ENCODE measurements around the gene IDS. TPM values are rescaled to one million over a fixed set of nuclear protein-coding genes. Genes with fewer than 3 reads are reported as not detected.
"Not testable (repeated sequence)": the region's sequence is repeated elsewhere in the genome, so short reads cannot be mapped to it uniquely, and the experiment has no call there.

IDS gene
- total RNA-seq, 3 donors from 2014 or later, result 37.1 to 46.1 (median 38.7) TPM

DNA sequence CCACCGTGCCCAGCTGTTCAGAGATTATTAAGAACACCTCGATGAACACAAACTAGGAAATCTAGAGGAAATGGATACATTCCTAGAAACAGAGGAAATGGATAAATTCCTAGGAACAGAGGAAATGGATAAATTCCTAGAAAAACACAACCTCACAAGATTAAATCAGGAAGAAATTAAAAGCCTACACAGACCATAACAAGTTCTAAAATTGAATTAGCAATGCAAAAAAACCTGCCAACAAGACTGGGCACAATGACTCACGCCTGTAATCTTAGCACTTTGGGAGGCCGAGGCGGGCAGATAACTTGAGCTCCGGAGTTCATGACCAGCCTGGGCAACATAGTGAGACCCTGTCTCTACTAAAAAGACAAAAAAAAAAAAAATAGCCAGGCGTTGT is 13.1 kb upstream of the IDS start:
- no peaks in the 10 kb centered on the region for H3K27me3 Mint-ChIP-seq (ENCODE audit: low read depth)
- peaks cover 45% of the 10 kb centered on the region for H3K4me1 Mint-ChIP-seq (ENCODE audit: low read depth)
- DNase-seq, result no peak
- no peak for ATAC-seq
- H3K4me3 Mint-ChIP-seq, result no peak overlapping the region
- no peaks in the 10 kb centered on the region for H3K36me3 Mint-ChIP-seq (ENCODE audit: insufficient read depth)
- no peaks in the 10 kb centered on the region for H3K9me3 Mint-ChIP-seq

DNA sequence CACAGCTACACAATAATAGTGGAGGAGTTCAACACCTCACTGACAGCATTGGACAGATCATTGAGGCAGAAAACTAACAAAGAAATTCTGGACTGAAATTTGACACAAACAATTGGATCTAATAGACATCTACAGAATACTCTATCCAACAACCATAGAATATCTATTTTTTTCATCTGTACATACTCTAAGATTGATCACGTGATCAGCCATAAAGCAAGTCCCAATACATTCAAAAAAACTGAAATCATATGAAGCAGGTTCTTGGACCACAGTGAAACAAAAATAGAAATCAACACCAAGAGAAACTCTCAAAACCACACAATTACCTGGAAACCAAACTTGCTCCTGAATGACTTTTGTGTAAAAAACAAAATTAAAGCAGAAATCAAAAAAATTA is 12.2 kb upstream of the IDS start:
- Mint-ChIP-seq H3K36me3 (ENCODE audit: insufficient read depth) (no peaks in the 10 kb centered on the region), H3K9me3 (no peaks in the 10 kb centered on the region), H3K4me1 (ENCODE audit: low read depth) (peaks cover 42% of the 10 kb centered on the region), H3K27me3 (ENCODE audit: low read depth) (no peaks in the 10 kb centered on the region), H3K4me3 (no peak overlapping the region)
- ATAC-seq (no peak), DNase-seq (no peak)

DNA sequence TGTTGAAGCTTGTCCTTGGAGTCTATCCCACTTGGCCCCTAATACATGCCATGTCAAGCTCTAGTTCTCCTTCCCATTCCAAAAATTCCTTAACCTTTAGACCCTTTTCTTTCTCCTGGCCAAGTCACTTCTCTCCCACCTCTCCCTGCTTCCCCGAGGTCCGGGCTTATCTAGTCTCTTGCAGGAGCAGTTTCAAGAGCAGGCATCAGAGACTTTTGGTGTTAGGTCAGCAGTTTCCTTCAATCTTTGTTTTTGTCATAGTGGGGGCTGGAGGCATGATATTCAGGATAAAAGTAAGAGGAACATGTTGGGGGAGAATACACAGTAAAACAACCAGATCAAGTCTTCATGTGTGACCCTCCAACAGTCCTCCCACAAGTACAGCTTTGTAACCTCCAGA is 11.5 kb upstream of the IDS start:
- H3K9me3 Mint-ChIP-seq, result no peaks in the 10 kb centered on the region
- no peak for DNase-seq
- no peak overlapping the region for H3K4me3 Mint-ChIP-seq
- no peaks in the 10 kb centered on the region for H3K27me3 Mint-ChIP-seq (ENCODE audit: low read depth)
- H3K36me3 Mint-ChIP-seq (ENCODE audit: insufficient read depth), result no peaks in the 10 kb centered on the region
- peaks cover 41% of the 10 kb centered on the region for H3K4me1 Mint-ChIP-seq (ENCODE audit: low read depth)
- ATAC-seq, result no peak

- Mint-ChIP-seq H3K4me3 (no peak overlapping the region), H3K27me3 (ENCODE audit: low read depth) (no peaks in the 10 kb centered on the region), H3K4me1 (ENCODE audit: low read depth) (peaks cover 36% of the 10 kb centered on the region), H3K9me3 (no peaks in the 10 kb centered on the region), H3K36me3 (ENCODE audit: insufficient read depth) (no peaks in the 10 kb centered on the region)
- no peak for ATAC-seq
- DNase-seq, result no peak
Observed at GRCh38 chrX:149515954-149516602, 11.0 kb upstream of the IDS start.

DNA sequence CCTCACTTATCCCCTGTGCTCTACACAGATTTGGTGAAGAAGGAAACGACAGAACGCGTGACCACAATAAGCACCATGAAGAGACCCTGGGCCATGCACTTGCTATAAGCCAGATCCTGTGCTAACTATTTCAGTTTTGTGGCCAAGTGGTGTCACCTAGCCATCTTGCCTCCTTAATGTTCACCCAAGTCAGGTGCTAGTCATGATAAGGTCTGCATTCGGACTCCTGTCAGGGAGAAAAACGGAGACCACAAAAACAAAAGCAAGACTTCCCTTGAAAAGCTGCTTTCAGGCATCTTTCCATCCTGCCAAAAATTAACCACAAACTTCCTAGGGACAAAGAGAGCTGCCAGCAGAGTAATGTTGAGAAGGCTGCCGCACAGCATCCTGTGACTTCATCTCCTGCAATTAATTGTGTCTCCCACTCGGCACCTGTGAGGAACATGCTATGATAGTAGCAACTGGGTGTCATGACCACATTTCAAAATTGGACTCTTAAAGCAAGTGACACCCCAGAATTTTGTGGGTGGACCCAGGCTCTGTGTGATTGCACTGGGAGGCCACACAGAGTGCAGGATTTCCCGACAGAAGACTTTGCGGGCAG is 8.8 kb upstream of the IDS start:
- Mint-ChIP-seq H3K9me3 (no peaks in the 10 kb centered on the region), H3K4me1 (ENCODE audit: low read depth) (peaks cover 22% of the 10 kb centered on the region)
- DNase-seq, result no peak

DNA sequence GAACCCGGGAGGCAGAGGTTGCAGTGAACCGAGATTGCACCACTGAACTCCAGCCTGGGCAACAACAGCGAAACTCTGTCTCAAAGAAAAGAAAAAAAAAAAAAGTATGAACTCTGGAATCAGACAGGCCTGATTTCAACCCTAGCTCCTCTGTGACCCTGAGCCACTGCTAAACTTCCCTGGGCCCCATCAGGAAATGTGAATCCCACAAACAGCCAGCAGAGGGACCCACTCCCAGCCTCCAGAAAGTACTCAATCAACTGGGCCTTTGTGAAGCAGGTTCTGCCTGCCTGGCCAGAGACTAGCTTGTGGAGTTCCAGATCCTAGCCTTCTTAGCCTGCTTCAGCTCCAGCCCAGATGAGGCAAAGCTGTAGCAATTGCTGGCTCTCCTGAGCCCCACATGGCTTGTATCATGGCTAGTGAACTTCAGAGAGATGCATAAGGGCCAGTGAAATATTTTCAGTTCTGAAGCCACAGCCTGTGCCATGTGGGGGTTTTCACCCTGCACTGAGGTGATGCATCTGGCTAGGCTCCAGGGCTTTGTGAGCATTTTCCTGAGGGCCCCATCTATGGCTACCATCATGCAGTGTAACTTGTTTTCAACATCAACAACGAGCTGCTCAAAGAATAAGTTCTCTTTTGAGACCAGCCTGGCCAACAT is 7.2 kb upstream of the IDS start:
- no peak overlapping the region for H3K4me3 Mint-ChIP-seq
- H3K36me3 Mint-ChIP-seq (ENCODE audit: insufficient read depth), result no peaks in the 10 kb centered on the region
- no peaks in the 10 kb centered on the region for H3K27me3 Mint-ChIP-seq (ENCODE audit: low read depth)
- ATAC-seq, result peak; percentile 72 to 77
- DNase-seq, result peak; percentile 45
- no peaks in the 10 kb centered on the region for H3K9me3 Mint-ChIP-seq
- H3K4me1 Mint-ChIP-seq (ENCODE audit: low read depth), result peaks cover 22% of the 10 kb centered on the region

More for the DNA sequence above, 8.8 kb upstream of the IDS start:
- no peak overlapping the region for H3K4me3 Mint-ChIP-seq
- no peaks in the 10 kb centered on the region for H3K27me3 Mint-ChIP-seq (ENCODE audit: low read depth)
- no peak for ATAC-seq
- no peaks in the 10 kb centered on the region for H3K36me3 Mint-ChIP-seq (ENCODE audit: insufficient read depth)

GRCh38 chrX:149511081-149511480 is 6.0 kb upstream of the IDS start:
- Mint-ChIP-seq H3K9me3 (no peaks in the 10 kb centered on the region), H3K4me3 (no peak overlapping the region), H3K4me1 (ENCODE audit: low read depth) (peaks cover 16% of the 10 kb centered on the region), H3K27me3 (ENCODE audit: low read depth) (no peaks in the 10 kb centered on the region), H3K36me3 (ENCODE audit: insufficient read depth) (no peaks in the 10 kb centered on the region)
- DNase-seq (no peak), ATAC-seq (no peak)

DNA sequence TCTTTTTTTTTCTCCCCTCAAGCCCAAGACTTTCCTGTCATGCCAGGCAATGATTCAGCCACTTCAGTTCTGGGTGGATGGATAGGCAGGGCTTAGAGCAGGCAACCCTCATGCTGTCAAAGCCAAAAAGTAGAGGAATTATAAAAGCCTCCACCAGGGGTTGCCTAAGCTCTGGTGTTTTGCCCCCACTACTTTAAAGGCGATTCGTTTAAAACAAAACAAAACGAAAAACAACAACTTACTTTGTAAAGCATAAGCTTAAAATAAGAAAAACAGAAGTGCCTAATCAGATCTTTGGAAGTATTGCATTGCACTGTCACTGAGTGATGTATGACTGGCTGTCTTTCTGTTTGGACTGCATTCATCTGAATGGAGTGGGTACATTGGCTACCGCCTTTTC is 5.3 kb upstream of the IDS start:
- DNase-seq (no peak), ATAC-seq (no peak)
- H3K4me1 Mint-ChIP-seq (ENCODE audit: low read depth), result peaks cover 17% of the 10 kb centered on the region
- no peak overlapping the region for H3K4me3 Mint-ChIP-seq
- H3K27me3 Mint-ChIP-seq (ENCODE audit: low read depth), result no peaks in the 10 kb centered on the region
- no peaks in the 10 kb centered on the region for H3K36me3 Mint-ChIP-seq (ENCODE audit: insufficient read depth)
- no peaks in the 10 kb centered on the region for H3K9me3 Mint-ChIP-seq

DNA sequence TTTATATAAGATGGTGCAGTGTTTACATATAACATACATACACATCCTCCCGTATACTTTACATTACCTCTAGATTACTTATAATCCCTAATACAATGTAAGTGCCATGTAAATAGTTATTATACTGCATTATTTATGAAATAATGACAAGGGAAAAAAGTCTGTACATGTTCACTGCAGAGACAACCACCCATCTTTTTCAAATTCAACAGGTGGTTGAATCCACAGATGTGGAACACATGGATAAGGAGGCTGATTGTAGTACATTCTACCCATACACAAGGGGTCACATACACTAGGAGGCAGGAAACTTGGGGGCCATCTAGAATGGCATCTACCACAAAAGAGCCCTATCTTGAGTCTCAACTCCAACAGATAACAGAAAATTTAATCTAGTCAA is 3.4 kb upstream of the IDS start:
- Mint-ChIP-seq H3K9me3 (no peaks in the 10 kb centered on the region), H3K27me3 (ENCODE audit: low read depth) (no peaks in the 10 kb centered on the region), H3K4me3 (no peak overlapping the region), H3K4me1 (ENCODE audit: low read depth) (peaks cover 21% of the 10 kb centered on the region), H3K36me3 (ENCODE audit: insufficient read depth) (no peaks in the 10 kb centered on the region)
- ATAC-seq (no peak), DNase-seq (no peak)

DNA sequence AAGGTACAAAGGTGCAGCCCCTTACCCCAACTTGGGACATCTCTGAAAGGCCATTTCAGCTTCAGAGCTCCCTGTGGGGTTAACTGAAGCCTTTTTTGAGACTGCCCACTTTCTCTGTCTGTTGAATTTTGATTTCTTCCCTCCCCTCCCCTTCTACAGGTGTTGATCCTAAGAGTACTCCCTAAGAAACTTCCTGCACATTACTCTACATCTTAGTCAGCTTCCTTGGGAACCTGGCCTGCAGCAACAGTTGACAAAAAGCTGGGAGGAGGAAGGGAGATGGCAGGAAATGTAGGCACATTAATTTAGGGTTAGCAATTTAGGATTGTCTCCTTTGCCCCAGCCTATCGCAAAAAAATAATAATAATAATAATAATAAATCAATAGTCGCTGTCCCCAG is 1.2 kb upstream of the IDS start:
- Mint-ChIP-seq H3K36me3 (ENCODE audit: insufficient read depth) (no peaks in the 10 kb centered on the region), H3K4me1 (ENCODE audit: low read depth) (peaks cover 28% of the 10 kb centered on the region), H3K27me3 (ENCODE audit: low read depth) (no peaks in the 10 kb centered on the region), H3K9me3 (no peaks in the 10 kb centered on the region), H3K4me3 (no peak overlapping the region)
- DNase-seq (no peak), ATAC-seq (no peak)

- H3K36me3 Mint-ChIP-seq (ENCODE audit: insufficient read depth), result no peaks in the 10 kb centered on the region
- H3K27me3 Mint-ChIP-seq (ENCODE audit: low read depth), result no peaks in the 10 kb centered on the region
- peaks cover 32% of the 10 kb centered on the region for H3K4me1 Mint-ChIP-seq (ENCODE audit: low read depth)
- DNase-seq, result no peak
- H3K4me3 Mint-ChIP-seq, result peak overlapping the region; percentile 95
- no peaks in the 10 kb centered on the region for H3K9me3 Mint-ChIP-seq
- ATAC-seq, result no peak
Observed at GRCh38 chrX:149505671-149506070, 565 bp upstream of the IDS start.

- Mint-ChIP-seq H3K9me3 (no peaks in the 10 kb centered on the region), H3K4me3 (peak overlapping the region; percentile 95), H3K36me3 (ENCODE audit: insufficient read depth) (peaks cover 4% of the 10 kb centered on the region), H3K27me3 (ENCODE audit: low read depth) (no peaks in the 10 kb centered on the region), H3K4me1 (ENCODE audit: low read depth) (peaks cover 42% of the 10 kb centered on the region)
- peak; percentile 41 to 42 for ATAC-seq
- peak; percentile 44 for DNase-seq
Observed at GRCh38 chrX:149504226-149504914, 736 bp downstream of the IDS start.

DNA sequence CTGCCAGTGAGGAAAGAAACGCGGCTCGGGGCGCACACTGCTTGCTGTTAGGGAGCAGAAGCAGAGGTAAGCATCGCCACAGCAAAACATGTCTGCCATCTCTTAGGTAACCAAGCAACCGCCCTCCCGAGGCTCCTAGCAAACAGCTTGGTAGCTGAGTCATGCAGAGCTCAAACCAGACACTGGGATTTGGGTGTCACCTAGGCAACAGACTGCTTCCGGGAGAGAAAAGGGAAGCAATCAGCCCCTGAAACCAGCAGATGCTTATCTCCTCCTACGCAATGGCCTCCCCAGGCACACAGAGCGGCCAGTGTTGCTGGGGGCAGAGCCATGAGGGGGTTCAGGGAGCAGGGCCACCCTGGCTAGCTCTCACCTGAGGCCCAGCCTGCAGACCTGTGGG is 1.7 kb downstream of the IDS start:
- not testable (repeated sequence) for H3K27me3 Mint-ChIP-seq (ENCODE audit: low read depth); H3K36me3 Mint-ChIP-seq (ENCODE audit: insufficient read depth); H3K9me3 Mint-ChIP-seq
- ATAC-seq (peak; percentile 74), DNase-seq (peak; percentile 47)
- Mint-ChIP-seq H3K4me3 (peak overlapping the region; percentile 95), H3K4me1 (ENCODE audit: low read depth) (peaks cover 42% of the 10 kb centered on the region)

GRCh38 chrX:149502923-149503322 is 2.2 kb downstream of the IDS start:
- peaks cover 42% of the 10 kb centered on the region for H3K4me1 Mint-ChIP-seq (ENCODE audit: low read depth)
- H3K9me3 Mint-ChIP-seq; H3K36me3 Mint-ChIP-seq (ENCODE audit: insufficient read depth); DNase-seq; H3K27me3 Mint-ChIP-seq (ENCODE audit: low read depth); H3K4me3 Mint-ChIP-seq; ATAC-seq: not testable (repeated sequence)

Measured in activated T-cell treated with anti-CD3 and anti-CD28 coated beads, Interleukin-2, amount 50 U/mL, for 4 hours (primary cell).